ENCODE results near the gene TXNRD1. TPM values are rescaled to one million over a fixed set of nuclear protein-coding genes. Genes with fewer than 3 reads are reported as not detected.

The TXNRD1 gene
- total RNA-seq, 2 donors from 2014 or later, result 75.8 to 103 TPM

- peaks cover 0 to 3% of the 10 kb centered on the region in 2 donors for H3K27me3 Mint-ChIP-seq
Observed at GRCh38 chr12:104232609-104233280, 17.2 kb downstream of the TXNRD1 start.

GRCh38 chr12:104234926-104235499 is 19.4 kb downstream of the TXNRD1 start:
- DNase-seq (ENCODE audit: low spot score) (no peak), ATAC-seq (no peak)
- Mint-ChIP-seq H3K9me3 (peaks cover 12% of the 10 kb centered on the region), H3K4me1 (ENCODE audit: low read depth in 2 of 2) (no peaks in the 10 kb centered on the region), H3K4me3 (no peak overlapping the region), H3K36me3 (peaks cover 18% of the 10 kb centered on the region), H3K27ac (no peak overlapping the region), H3K27me3 (peaks cover 2 to 3% of the 10 kb centered on the region in 2 donors)

More at GRCh38 chr12:104232609-104233280, 17.2 kb downstream of the TXNRD1 start:
- Mint-ChIP-seq H3K36me3 (peaks cover 18% of the 10 kb centered on the region), H3K27ac (no peak overlapping the region), H3K4me3 (no peak overlapping the region), H3K4me1 (ENCODE audit: low read depth in 2 of 2) (no peaks in the 10 kb centered on the region), H3K9me3 (peaks cover 12% of the 10 kb centered on the region)
- ATAC-seq, result no peak
- DNase-seq (ENCODE audit: low spot score), result no peak

- DNase-seq (ENCODE audit: low spot score), result no peak
- H3K4me1 Mint-ChIP-seq (ENCODE audit: low read depth in 2 of 2), result no peaks in the 10 kb centered on the region
- peaks cover 0 to 5% of the 10 kb centered on the region in 2 donors for H3K27me3 Mint-ChIP-seq
- no peak overlapping the region for H3K4me3 Mint-ChIP-seq
- no peak for ATAC-seq
- H3K9me3 Mint-ChIP-seq, result peaks cover 8% of the 10 kb centered on the region
- no peak overlapping the region for H3K27ac Mint-ChIP-seq
- H3K36me3 Mint-ChIP-seq, result peaks cover 14% of the 10 kb centered on the region
Observed at GRCh38 chr12:104237930-104238329, 22.4 kb downstream of the TXNRD1 start.

GRCh38 chr12:104242546-104243206 is 27.1 kb downstream of the TXNRD1 start:
- no peak overlapping the region for H3K4me3 Mint-ChIP-seq
- H3K9me3 Mint-ChIP-seq, result no peaks in the 10 kb centered on the region

GRCh38 chr12:104243551-104243950 is 28.0 kb downstream of the TXNRD1 start:
- peaks cover 5 to 7% of the 10 kb centered on the region in 2 donors for H3K27me3 Mint-ChIP-seq
- H3K9me3 Mint-ChIP-seq, result no peaks in the 10 kb centered on the region
- no peaks in the 10 kb centered on the region for H3K4me1 Mint-ChIP-seq (ENCODE audit: low read depth in 2 of 2)
- no peak overlapping the region for H3K4me3 Mint-ChIP-seq
- H3K36me3 Mint-ChIP-seq, result no peaks in the 10 kb centered on the region
- DNase-seq (ENCODE audit: low spot score) (no peak), ATAC-seq (no peak)
- no peak overlapping the region for H3K27ac Mint-ChIP-seq

More at GRCh38 chr12:104242546-104243206, 27.1 kb downstream of the TXNRD1 start:
- H3K27ac Mint-ChIP-seq, result no peak overlapping the region
- peaks cover 5 to 7% of the 10 kb centered on the region in 2 donors for H3K27me3 Mint-ChIP-seq
- DNase-seq (ENCODE audit: low spot score), result no peak
- no peak for ATAC-seq
- H3K4me1 Mint-ChIP-seq (ENCODE audit: low read depth in 2 of 2), result no peaks in the 10 kb centered on the region
- no peaks in the 10 kb centered on the region for H3K36me3 Mint-ChIP-seq

GRCh38 chr12:104243971-104244370 is 28.4 kb downstream of the TXNRD1 start:
- Mint-ChIP-seq H3K4me1 (ENCODE audit: low read depth in 2 of 2) (no peaks in the 10 kb centered on the region), H3K27ac (no peak overlapping the region), H3K9me3 (no peaks in the 10 kb centered on the region), H3K27me3 (peaks cover 5 to 7% of the 10 kb centered on the region in 2 donors), H3K4me3 (no peak overlapping the region), H3K36me3 (no peaks in the 10 kb centered on the region)
- no peak for ATAC-seq
- no peak for DNase-seq (ENCODE audit: low spot score)

- Mint-ChIP-seq H3K36me3 (no peaks in the 10 kb centered on the region), H3K27me3 (peaks cover 0 to 7% of the 10 kb centered on the region in 2 donors), H3K9me3 (no peaks in the 10 kb centered on the region), H3K4me1 (ENCODE audit: low read depth in 2 of 2) (no peaks in the 10 kb centered on the region), H3K27ac (no peak overlapping the region), H3K4me3 (no peak overlapping the region)
- no peak for DNase-seq (ENCODE audit: low spot score)
- ATAC-seq, result no peak
Observed at GRCh38 chr12:104247698-104248097, 32.1 kb downstream of the TXNRD1 start.

GRCh38 chr12:104248444-104248843 is 32.9 kb downstream of the TXNRD1 start:
- Mint-ChIP-seq H3K27ac (no peak overlapping the region), H3K9me3 (no peaks in the 10 kb centered on the region), H3K4me3 (no peak overlapping the region), H3K4me1 (ENCODE audit: low read depth in 2 of 2) (no peaks in the 10 kb centered on the region), H3K27me3 (peaks cover 0 to 7% of the 10 kb centered on the region in 2 donors), H3K36me3 (no peaks in the 10 kb centered on the region)
- DNase-seq (ENCODE audit: low spot score) (no peak), ATAC-seq (no peak)

- H3K4me1 Mint-ChIP-seq (ENCODE audit: low read depth in 2 of 2), result no peaks in the 10 kb centered on the region
- no peak for DNase-seq (ENCODE audit: low spot score)
- H3K4me3 Mint-ChIP-seq, result no peak overlapping the region
- H3K27me3 Mint-ChIP-seq, result peaks cover 0 to 4% of the 10 kb centered on the region in 2 donors
- no peak overlapping the region for H3K27ac Mint-ChIP-seq
- no peaks in the 10 kb centered on the region for H3K36me3 Mint-ChIP-seq
- no peaks in the 10 kb centered on the region for H3K9me3 Mint-ChIP-seq
- ATAC-seq, result no peak
Observed at GRCh38 chr12:104249017-104249416, 33.4 kb downstream of the TXNRD1 start.

GRCh38 chr12:104249898-104250297 is 34.3 kb downstream of the TXNRD1 start:
- H3K4me1 Mint-ChIP-seq (ENCODE audit: low read depth in 2 of 2), result no peaks in the 10 kb centered on the region
- ATAC-seq (no peak), DNase-seq (ENCODE audit: low spot score) (no peak)
- no peak overlapping the region for H3K4me3 Mint-ChIP-seq
- H3K9me3 Mint-ChIP-seq, result no peaks in the 10 kb centered on the region
- H3K27ac Mint-ChIP-seq, result no peak overlapping the region
- no peaks in the 10 kb centered on the region for H3K36me3 Mint-ChIP-seq
- H3K27me3 Mint-ChIP-seq, result no peaks in the 10 kb centered on the region

GRCh38 chr12:104250366-104251125 is 35.0 kb downstream of the TXNRD1 start:
- ATAC-seq (no peak), DNase-seq (ENCODE audit: low spot score) (no peak)
- no peak overlapping the region for H3K4me3 Mint-ChIP-seq
- no peaks in the 10 kb centered on the region for H3K27me3 Mint-ChIP-seq
- H3K9me3 Mint-ChIP-seq, result no peaks in the 10 kb centered on the region
- no peaks in the 10 kb centered on the region for H3K36me3 Mint-ChIP-seq
- H3K27ac Mint-ChIP-seq, result no peak overlapping the region
- no peaks in the 10 kb centered on the region for H3K4me1 Mint-ChIP-seq (ENCODE audit: low read depth in 2 of 2)

GRCh38 chr12:104257913-104258472 is 42.4 kb downstream of the TXNRD1 start:
- Mint-ChIP-seq H3K4me3 (no peak overlapping the region), H3K36me3 (no peaks in the 10 kb centered on the region), H3K9me3 (no peaks in the 10 kb centered on the region), H3K27me3 (no peaks in the 10 kb centered on the region), H3K27ac (no peak overlapping the region), H3K4me1 (ENCODE audit: low read depth in 2 of 2) (no peaks in the 10 kb centered on the region)
- DNase-seq (ENCODE audit: low spot score), result no peak
- ATAC-seq, result no peak

GRCh38 chr12:104258476-104259067 is 43.0 kb downstream of the TXNRD1 start:
- ATAC-seq, result no peak
- H3K4me1 Mint-ChIP-seq (ENCODE audit: low read depth in 2 of 2), result no peaks in the 10 kb centered on the region
- no peaks in the 10 kb centered on the region for H3K27me3 Mint-ChIP-seq
- H3K4me3 Mint-ChIP-seq, result no peak overlapping the region
- no peaks in the 10 kb centered on the region for H3K36me3 Mint-ChIP-seq
- H3K9me3 Mint-ChIP-seq, result no peaks in the 10 kb centered on the region
- H3K27ac Mint-ChIP-seq, result no peak overlapping the region
- DNase-seq (ENCODE audit: low spot score), result no peak

All from natural killer cell treated with Interleukin-12 subunit alpha and Interleukin-12 subunit beta and Interleukin-15 and Interleukin-18, amount 100 ng/mL, for 72 hours (primary cell).